Posterior cingulate gyrus (tissue), 11 donors: Measurements from ENCODE around the gene ZBTB20.
"Not testable (repeated sequence)": the region's sequence is repeated elsewhere in the genome, so short reads cannot be mapped to it uniquely, and the experiment has no call there.

Source experiments
- DNase-seq, 10 donors: peaks; one replicate each; pipeline versions ENCODE4 v3.0.0 to v3.0.0-alpha.2; 2020 to 2021; ENCODE audit warnings: mixed read lengths in 3 of 10
- intact Hi-C: fragments of 100-400 bp; cut with DNase I; formaldehyde crosslinking; loops from one replicate; pipeline ENCODE4 v1.15.1; 2023

The ZBTB20 gene

DNA sequence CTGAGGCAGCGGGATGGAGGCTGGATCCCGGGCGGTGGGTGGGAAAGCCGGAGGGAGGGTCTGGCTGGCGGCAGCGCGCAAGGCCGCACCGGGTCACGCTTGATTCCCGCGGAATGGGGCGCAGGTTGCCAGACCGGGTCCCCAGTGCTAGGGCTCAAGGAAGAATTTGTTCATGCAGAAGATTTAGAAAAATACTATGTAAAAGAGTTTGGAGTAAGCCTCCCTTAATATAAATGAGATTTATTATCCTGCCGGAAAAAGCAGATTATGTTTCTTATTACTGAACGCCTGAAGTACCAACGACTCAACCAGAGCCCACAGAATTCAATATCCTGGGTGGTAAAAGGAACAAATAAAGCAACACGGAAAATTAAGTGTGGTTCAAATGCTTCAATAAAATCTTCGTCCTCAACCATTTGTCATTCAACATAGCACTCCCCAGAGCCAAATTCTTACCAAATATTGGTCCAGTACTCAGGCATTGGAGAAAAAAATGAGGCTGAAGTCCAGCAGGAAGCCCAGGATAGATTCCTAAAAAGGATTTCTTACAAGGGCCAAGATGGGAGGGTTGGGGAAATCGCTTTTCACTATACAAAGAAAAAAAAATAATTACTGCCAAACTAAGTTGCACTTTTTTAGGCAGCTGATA is 1.2 kb upstream of the ZBTB20 start:
- no peak for DNase-seq
- intact Hi-C loops = loop anchor here (2.0 to 10.0 kb wide), 6 partner anchors 47 to 761 kb away; no protein-coding TSS in a partner anchor

GRCh38 chr3:115147329-115148141 is 447 bp upstream of the ZBTB20 start:
- intact Hi-C loops = loop anchor here (2.0 to 10.0 kb wide), 6 partner anchors 47 to 760 kb away; no protein-coding TSS in a partner anchor
- peak; percentile 96 to 100 (median 98) for DNase-seq

DNA sequence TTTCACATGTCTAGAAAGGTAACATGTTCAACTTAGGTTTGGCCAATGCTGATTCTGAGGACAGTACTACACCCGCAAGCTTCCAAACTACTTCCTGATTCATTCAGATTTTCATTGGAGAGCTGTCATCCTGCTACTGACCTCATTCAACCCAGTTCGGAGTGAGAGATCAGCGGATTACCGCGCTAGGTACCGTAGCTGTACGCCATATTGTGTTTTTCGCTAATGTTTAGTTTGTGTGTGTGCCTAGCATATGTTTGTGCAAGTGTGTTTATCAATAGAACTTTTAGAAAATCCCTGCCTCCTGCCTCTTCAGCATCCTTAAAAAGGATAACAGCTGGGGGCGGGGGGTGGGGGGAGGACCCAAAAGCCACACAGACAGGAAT is 1.1 kb downstream of the ZBTB20 start:
- peak in 2 of 10 donors; percentile 9 to 80 for DNase-seq
- intact Hi-C loops = loop anchor here (5.0 to 10.0 kb wide), 4 partner anchors 321 to 759 kb away; no protein-coding TSS in a partner anchor

- intact Hi-C loops = loop anchor here (10.0 kb wide), 2 partner anchors 316 to 644 kb away; no protein-coding TSS in a partner anchor
Observed at GRCh38 chr3:115141033-115141757, 5.9 kb downstream of the ZBTB20 start.

DNA sequence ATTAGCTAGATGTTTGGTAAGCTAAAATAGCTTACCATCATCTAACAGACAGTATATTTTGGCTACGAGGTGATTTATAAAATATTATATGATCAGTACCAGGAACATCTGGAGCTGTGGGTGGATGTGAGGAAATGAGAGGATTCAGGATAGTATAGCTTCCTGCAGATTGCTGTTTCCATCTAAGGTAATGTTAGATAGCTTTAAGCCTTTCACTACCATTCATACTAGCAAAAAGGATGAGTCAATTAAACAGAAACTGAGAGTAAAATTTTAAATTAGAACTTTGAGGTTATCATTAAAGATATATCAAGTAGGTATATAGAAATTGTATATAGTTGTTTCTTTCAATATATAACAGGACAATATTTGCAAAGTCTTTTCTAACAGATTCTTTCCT is 8.0 kb downstream of the ZBTB20 start:
- intact Hi-C loops = no loop called here
- no peak for DNase-seq

More at GRCh38 chr3:115141033-115141757, 5.9 kb downstream of the ZBTB20 start:
- no peak for DNase-seq

- intact Hi-C loops = no loop called here
- DNase-seq = no peak
Observed at GRCh38 chr3:115134648-115135347, 12.3 kb downstream of the ZBTB20 start.

DNA sequence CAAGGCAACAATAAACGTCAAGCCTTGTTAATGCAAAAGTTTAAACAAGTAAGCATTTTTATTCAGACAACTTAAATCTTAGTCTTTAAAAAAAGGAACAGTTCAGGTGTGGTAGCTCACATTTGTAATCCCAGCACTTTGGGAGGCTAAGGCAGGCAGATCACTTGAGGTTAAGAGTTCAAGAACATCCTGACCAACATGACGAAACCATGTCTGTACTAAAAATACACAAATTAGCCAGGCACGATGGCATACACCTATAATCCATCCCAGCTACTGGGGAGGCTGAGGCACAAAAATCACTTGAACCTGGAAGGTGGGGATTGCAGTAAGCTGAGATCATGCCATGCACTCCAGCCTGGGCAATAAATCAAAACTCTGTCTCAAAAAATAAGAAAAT is 19.9 kb downstream of the ZBTB20 start:
- intact Hi-C loops = no loop called here
- DNase-seq = no peak

DNA sequence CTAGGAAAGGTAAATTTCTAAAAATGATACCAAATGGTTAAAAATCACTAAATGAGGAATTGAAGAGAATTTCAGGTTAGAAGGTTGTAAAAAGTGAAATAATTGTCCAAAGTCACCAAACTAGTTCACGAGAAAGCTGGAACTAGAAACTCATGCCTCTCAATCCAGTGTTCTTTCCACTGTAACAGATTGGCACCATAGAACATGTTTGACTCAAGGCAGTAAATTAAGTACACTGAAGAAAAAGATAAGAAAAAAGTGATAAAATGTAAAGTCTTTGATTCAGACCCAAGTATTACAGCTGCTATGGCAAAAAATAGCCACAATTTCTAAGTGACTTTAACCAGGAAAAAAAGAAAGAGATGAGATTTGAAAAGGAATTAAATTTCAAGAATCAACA is 26.5 kb downstream of the ZBTB20 start:
- DNase-seq = no peak
- intact Hi-C loops = no loop called here

DNA sequence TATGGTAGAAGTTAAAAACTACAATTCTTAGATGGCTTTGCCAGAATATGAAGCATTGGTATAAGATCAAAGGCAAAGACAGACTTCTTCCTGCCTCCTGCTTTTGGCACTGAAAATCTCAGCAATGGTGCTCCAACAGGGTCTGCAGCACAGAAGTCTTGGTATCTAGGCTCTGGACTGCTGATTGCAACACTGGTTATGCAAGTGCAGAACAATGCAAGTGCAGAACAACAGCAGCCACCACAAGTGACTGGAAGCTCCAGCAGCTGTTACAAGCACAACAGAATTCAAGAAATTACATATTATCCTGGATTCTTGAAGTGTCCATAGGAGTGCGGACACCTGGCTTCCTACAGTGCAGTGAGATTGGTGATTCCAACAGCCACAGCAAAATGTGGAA is 33.7 kb downstream of the ZBTB20 start:
- peak in 1 of 10 donors; percentile 21 for DNase-seq
- intact Hi-C loops = no loop called here

DNA sequence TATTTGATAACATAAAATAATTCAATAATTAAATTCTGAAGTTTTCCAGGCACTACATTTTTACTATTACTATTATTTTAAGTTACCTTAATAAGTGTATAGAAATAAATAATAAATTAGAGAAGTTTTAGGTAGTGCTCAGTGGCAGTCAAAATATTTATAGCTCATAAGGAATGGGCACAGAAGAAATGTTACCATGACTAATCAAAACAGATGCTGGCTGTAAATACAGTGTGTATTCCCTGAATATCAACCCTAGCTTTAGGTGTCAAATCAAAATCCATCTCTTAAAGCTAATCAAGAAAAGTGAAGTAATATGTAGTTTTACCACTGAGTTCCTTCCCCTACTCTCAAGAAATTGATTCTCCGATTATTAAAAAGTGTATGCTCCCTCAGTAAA is 35.5 kb downstream of the ZBTB20 start:
- intact Hi-C loops = no loop called here
- no peak for DNase-seq

DNA sequence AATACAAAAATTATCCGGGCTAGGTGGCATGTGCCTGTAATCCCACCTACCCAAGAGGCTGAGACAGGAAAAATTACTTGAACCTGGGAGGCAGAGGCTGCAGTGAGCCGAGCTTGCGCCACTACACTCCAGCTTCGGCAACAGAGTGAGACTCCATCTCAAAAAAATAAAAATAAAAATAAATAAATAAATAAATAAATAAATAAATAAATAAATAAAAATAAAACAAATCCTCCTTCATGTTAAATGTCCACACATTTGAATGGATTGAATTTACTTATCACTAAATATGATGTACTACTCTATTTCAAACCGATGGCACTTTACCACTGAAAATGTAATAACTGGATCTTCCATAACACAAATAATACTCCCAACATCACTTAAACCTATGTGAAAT is 36.3 kb downstream of the ZBTB20 start:
- DNase-seq = peak in 1 of 10 donors; percentile 36
- intact Hi-C loops = no loop called here

DNA sequence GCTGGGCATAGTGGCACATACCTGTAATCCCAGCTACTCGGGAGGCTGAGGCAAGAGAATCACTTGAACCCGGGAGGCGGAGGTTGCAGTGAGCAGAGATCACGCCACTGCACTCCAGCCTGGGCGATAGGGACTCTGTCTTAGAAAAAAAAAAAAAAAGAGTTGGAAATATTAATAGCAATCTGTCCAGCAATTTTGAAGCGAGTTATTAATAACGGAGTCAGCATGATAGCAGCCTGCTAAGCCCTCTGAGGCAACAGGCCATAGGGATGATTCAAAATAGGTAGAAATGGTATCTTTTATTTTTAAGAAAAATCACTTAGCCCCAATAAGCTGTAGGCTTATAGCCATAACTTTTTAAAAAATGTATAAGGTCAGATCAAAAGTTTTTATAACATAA is 37.0 kb downstream of the ZBTB20 start:
- DNase-seq, intact Hi-C loops: not testable (repeated sequence)

GRCh38 chr3:115108614-115109013 is 38.5 kb downstream of the ZBTB20 start:
- no peak for DNase-seq
- intact Hi-C loops = no loop called here

DNA sequence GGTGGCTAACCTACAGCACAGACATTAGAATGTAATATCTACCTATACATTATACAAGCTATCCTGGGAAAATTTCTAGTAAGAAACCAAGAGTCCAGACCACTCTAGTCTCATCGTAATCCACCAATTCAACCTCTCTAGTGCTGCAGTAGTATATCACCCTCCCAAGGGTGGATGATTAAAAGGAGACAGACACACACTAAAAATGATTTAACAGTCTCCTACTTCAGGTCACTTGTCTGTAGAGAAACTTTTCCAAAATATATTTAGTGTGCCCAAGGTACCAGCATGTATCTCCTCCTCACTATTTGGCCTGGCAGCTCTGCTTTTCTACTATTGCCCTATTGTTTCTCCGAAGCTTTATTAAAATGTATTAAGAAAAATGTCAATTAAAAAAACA is 45.0 kb downstream of the ZBTB20 start:
- intact Hi-C loops = no loop called here
- DNase-seq = no peak

DNA sequence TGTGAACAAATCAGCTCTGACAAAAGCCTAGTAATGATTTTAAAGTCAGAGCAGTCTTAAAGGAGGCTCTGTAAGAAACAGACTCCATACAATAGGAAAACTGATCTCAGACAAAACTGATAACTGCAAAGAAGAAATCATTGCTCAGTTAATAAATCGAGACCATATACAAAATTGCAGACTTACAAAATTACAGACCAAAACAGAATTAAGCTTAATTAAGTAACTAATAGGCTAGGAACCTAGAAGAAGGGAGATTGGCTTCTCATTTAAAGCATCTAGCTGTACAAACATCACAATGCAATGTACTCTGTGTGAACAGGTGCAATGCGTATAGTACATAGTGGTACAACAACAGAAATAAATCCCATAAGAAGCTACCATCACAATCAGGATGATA is 46.3 kb downstream of the ZBTB20 start:
- intact Hi-C loops = loop anchor here (2.0 kb wide), 1 partner anchor 48 kb away; no protein-coding TSS in a partner anchor
- no peak for DNase-seq

GRCh38 chr3:115099986-115100571 is 47.0 kb downstream of the ZBTB20 start:
- DNase-seq = no peak
- intact Hi-C loops = loop anchor here (2.0 kb wide), 1 partner anchor 49 kb away; no protein-coding TSS in a partner anchor

- DNase-seq = no peak
- intact Hi-C loops = no loop called here
Observed at GRCh38 chr3:115099134-115099985, 47.7 kb downstream of the ZBTB20 start.

DNA sequence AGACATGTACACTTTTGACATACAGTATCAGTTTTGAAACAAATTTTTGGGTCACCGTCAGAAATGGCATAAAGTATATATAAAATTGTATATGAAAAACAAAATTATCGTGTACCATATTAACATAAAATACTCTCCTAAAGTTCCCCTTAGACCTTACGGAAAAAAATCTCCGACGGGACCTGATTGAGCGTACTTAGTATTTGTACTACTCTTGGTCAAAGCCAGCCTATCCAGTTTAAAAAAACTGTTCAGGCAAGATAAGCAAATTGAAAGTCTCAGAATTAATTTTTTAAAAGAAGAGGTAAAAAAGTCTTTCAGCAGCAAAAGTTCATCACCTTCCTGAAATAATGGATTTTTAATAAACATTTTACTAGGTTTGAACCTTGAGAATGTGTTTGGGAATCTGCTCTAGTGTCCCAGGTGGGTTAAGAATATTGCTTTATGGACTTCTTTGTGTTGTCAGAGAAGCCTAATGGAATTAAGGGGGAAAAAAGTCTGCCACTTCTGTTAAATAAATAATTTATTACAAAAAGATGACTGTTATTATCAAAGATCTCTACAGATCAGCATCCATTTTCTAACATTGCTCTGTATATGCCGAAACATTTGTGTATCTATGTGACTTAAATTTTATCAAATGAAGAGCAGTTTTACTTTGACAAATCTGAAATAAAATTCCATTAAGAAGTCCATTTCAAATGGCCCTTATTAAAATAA is 48.6 kb downstream of the ZBTB20 start:
- intact Hi-C loops = no loop called here
- DNase-seq = no peak
